ENCODE results near the gene INHBA.
A peak's percentile ranks its signal among the peaks of the same experiment; 100 is the strongest.

Gene INHBA

GRCh38 chr7:41708581-41709358 is 5.9 kb upstream of the INHBA start:
- no peak for DNase-seq (ENCODE audit: low read depth in 2 of 2)
- TF ChIP-seq CTCF (IDR thresholded peaks at IDR 0.05; ENCODE audit: low read depth, low read length), result no peak
- no peak overlapping the region for H3K4me3 ChIP-seq (replicated peaks in 1 of 2; ENCODE audit: low read depth in 2 of 2, low read length in 2 of 2)

- TF ChIP-seq CTCF (IDR thresholded peaks at IDR 0.05; ENCODE audit: low read depth, low read length), result no peak
- peak overlapping the region in 1 of 2 donors; percentile 60 for H3K4me3 ChIP-seq (replicated peaks in 1 of 2; ENCODE audit: low read depth in 2 of 2, low read length in 2 of 2)
- DNase-seq (ENCODE audit: low read depth in 2 of 2), result no peak
Measured at GRCh38 chr7:41706228-41706930, 3.5 kb upstream of the INHBA start.

GRCh38 chr7:41705109-41705901 is 2.4 kb upstream of the INHBA start:
- peak; percentile 88 for TF ChIP-seq CTCF (IDR thresholded peaks at IDR 0.05; ENCODE audit: low read depth, low read length)
- DNase-seq (ENCODE audit: low read depth in 2 of 2), result peak; percentile 92
- peak overlapping the region; percentile 52 to 60 for H3K4me3 ChIP-seq (replicated peaks in 1 of 2; ENCODE audit: low read depth in 2 of 2, low read length in 2 of 2)

GRCh38 chr7:41701068-41701941 is 1.6 kb downstream of the INHBA start:
- no peak for TF ChIP-seq CTCF (IDR thresholded peaks at IDR 0.05; ENCODE audit: low read depth, low read length)
- peak overlapping the region; percentile 11 to 73 for H3K4me3 ChIP-seq (replicated peaks in 1 of 2; ENCODE audit: low read depth in 2 of 2, low read length in 2 of 2)

GRCh38 chr7:41700044-41700471 is 2.8 kb downstream of the INHBA start:
- H3K4me3 ChIP-seq (replicated peaks in 1 of 2; ENCODE audit: low read depth in 2 of 2, low read length in 2 of 2), result peak overlapping the region; percentile 53 to 73
- DNase-seq (ENCODE audit: low read depth in 2 of 2), result no peak
- no peak for TF ChIP-seq CTCF (IDR thresholded peaks at IDR 0.05; ENCODE audit: low read depth, low read length)

More at GRCh38 chr7:41701068-41701941, 1.6 kb downstream of the INHBA start:
- no peak for DNase-seq (ENCODE audit: low read depth in 2 of 2)

GRCh38 chr7:41699516-41699915 is 3.4 kb downstream of the INHBA start:
- peak; percentile 48 to 49 for DNase-seq (ENCODE audit: low read depth in 2 of 2)
- TF ChIP-seq CTCF (IDR thresholded peaks at IDR 0.05; ENCODE audit: low read depth, low read length), result no peak
- peak overlapping the region; percentile 53 to 73 for H3K4me3 ChIP-seq (replicated peaks in 1 of 2; ENCODE audit: low read depth in 2 of 2, low read length in 2 of 2)

All from cardiac fibroblast (primary cell).